Activated naive CD8-positive, alpha-beta T cell treated with anti-CD3 and anti-CD28 coated beads for 36 hours (primary cell): ENCODE measurements around the gene FBLN1. TPM values are rescaled to one million over a fixed set of nuclear protein-coding genes. Genes with fewer than 3 reads are reported as not detected.
A peak's percentile ranks its signal among the peaks of the same experiment; 100 is the strongest.

Source experiments
- DNase-seq: peaks from one replicate; pipeline ENCODE4 v3.0.0; 2021
- H3K27ac Mint-ChIP-seq: one replicate; pipeline ENCODE4 v1.8.0; 2022; ENCODE audit warnings: mild to moderate bottlenecking, moderate library complexity, mixed read lengths
- H3K27me3 Mint-ChIP-seq: one replicate; pipeline ENCODE4 v1.8.0; 2022; ENCODE audit warnings: mild to moderate bottlenecking, mixed read lengths
- H3K36me3 Mint-ChIP-seq: one replicate; pipeline ENCODE4 v1.8.0; 2021; ENCODE audit warnings: mild to moderate bottlenecking, mixed read lengths
- H3K4me1 Mint-ChIP-seq: one replicate; pipeline ENCODE4 v1.8.0; 2021; ENCODE audit warnings: mixed read lengths
- H3K4me3 Mint-ChIP-seq: one replicate; pipeline ENCODE4 v1.8.0; 2022; ENCODE audit warnings: mild to moderate bottlenecking, moderate library complexity, mixed read lengths
- H3K9me3 Mint-ChIP-seq: one replicate; pipeline ENCODE4 v1.8.0; 2022; ENCODE audit warnings: mixed read lengths
- total RNA-seq, 2 experiments: library from RNA; stranded (reverse); gene quantifications; one replicate each; pipeline ENCODE4 v1.2.3, GENCODE V29; 2021

Gene FBLN1
- total RNA-seq, 2 experiments from 2014 or later = 0.30 to 0.37 TPM

DNA sequence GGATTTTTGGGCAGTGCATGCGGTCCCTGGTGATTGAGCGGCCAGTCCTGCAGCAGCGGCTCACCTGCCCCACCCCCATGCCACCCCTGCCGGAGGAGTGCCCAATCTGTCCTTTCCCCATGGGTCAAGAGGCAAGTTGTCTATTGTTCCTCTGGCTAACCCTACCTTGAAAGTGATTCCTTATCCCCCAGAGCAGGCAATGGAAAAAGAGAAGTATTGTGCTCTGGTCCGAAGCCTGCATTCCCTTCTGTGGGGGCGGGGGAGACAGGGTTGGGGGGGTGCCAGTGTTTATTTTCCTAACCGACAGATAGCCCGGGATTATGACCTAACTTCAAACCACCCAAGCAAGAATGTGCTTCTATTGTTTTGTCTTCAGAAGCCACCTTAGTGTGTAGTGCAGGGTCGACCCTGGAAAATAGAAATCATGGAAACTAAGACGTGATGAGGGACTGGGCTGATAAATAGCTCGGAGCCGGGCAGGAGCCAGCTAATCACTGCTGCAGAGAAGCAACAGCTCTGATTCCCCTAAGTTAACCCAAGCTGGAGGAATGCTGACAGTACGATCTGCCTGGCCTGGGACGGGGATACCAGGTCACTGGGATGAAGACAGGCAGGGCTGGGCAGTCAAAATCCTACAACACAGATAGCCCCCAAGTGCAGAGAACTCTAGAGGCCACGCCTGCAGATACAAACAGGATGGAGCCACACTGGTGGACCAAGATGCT, 130.3 kb downstream of the FBLN1 start:
- Mint-ChIP-seq H3K36me3 (no peaks in the 10 kb centered on the region), H3K27me3 (peaks cover 64% of the 10 kb centered on the region), H3K9me3 (no peaks in the 10 kb centered on the region), H3K4me3 (no peak overlapping the region), H3K4me1 (peaks cover 2% of the 10 kb centered on the region), H3K27ac (no peak overlapping the region)
- DNase-seq = no peak

DNA sequence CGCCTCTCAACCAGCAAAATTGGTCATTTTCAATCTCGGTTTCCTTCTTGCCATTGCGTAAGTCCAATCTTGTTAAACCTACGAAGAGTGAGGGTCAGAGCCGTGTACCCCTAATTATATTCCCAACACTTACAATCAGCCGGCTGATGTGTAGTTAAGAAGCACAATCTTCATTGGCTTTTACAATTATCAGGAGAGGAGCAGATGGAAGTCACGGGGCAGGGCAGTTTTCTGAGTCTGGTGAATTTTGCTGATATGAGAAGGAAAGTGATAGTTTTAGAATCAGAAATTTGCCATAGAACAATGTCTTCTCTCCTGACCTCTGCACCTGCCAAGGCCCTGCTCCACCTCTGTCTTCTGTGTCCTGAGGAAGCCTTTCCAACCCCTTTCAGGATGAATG, 134.0 kb downstream of the FBLN1 start:
- no peak overlapping the region for H3K4me3 Mint-ChIP-seq
- H3K4me1 Mint-ChIP-seq = peaks cover 6% of the 10 kb centered on the region
- H3K27ac Mint-ChIP-seq = no peak overlapping the region
- no peak for DNase-seq
- peaks cover 72% of the 10 kb centered on the region for H3K27me3 Mint-ChIP-seq
- H3K9me3 Mint-ChIP-seq = no peaks in the 10 kb centered on the region
- H3K36me3 Mint-ChIP-seq = no peaks in the 10 kb centered on the region

- DNase-seq = no peak
- no peaks in the 10 kb centered on the region for H3K9me3 Mint-ChIP-seq
- peaks cover 75% of the 10 kb centered on the region for H3K27me3 Mint-ChIP-seq
- no peaks in the 10 kb centered on the region for H3K36me3 Mint-ChIP-seq
- H3K4me3 Mint-ChIP-seq = no peak overlapping the region
- H3K27ac Mint-ChIP-seq = no peak overlapping the region
- peaks cover 9% of the 10 kb centered on the region for H3K4me1 Mint-ChIP-seq
Measured at GRCh38 chr22:45638197-45638596, 135.5 kb downstream of the FBLN1 start.

DNA sequence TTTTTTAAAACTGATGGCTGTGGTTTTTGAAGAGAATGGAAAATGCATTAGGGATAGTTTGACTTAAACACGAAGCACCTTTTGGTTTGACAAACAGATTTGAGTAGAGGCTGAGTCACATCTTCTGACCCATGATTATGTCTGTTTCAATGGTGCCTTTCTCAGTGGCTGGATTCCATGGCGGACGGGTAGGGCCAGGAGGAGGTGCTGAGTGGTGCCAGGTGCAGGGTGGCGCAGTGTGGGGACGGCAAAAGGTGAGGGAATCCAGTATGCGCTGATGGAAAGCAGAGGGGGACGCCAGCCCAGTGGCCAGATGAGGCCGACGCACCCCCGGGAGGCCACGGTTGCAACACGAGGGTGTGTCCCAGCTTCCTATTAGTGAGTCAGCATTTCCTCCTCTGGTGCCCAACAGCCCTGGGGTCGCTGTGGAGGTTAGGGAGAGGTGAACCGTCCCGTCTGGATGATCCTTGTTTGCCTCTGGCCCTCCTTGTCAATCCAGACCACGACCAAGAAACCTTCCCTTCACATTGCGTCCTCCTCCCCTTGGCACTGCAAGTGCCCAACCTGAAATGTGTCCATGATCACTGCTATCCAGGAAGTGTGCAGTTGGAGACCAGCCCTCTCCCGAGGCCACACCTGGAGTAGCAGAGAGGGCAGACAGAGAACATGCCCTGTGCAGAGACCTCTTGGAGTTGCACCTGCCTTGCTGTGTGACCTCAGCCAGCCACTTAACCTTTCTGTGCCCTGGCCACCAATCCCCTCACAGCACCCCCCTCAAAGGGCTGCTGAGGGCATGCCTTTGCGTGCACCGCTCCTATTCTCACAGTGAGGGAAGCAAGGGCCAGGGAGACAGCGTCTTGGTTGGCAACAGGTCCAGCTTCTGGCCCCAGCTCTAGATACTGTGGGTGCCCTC, 136.4 kb downstream of the FBLN1 start:
- Mint-ChIP-seq H3K4me3 (no peak overlapping the region), H3K36me3 (no peaks in the 10 kb centered on the region), H3K27ac (no peak overlapping the region), H3K9me3 (no peaks in the 10 kb centered on the region), H3K27me3 (peaks cover 73% of the 10 kb centered on the region), H3K4me1 (peaks cover 9% of the 10 kb centered on the region)
- DNase-seq = peak; percentile 21

- Mint-ChIP-seq H3K9me3 (no peaks in the 10 kb centered on the region), H3K4me3 (no peak overlapping the region), H3K27me3 (peaks cover 75% of the 10 kb centered on the region), H3K27ac (no peak overlapping the region), H3K4me1 (peaks cover 9% of the 10 kb centered on the region), H3K36me3 (no peaks in the 10 kb centered on the region)
- DNase-seq = no peak
Measured at GRCh38 chr22:45639747-45640102, 137.0 kb downstream of the FBLN1 start.

DNA sequence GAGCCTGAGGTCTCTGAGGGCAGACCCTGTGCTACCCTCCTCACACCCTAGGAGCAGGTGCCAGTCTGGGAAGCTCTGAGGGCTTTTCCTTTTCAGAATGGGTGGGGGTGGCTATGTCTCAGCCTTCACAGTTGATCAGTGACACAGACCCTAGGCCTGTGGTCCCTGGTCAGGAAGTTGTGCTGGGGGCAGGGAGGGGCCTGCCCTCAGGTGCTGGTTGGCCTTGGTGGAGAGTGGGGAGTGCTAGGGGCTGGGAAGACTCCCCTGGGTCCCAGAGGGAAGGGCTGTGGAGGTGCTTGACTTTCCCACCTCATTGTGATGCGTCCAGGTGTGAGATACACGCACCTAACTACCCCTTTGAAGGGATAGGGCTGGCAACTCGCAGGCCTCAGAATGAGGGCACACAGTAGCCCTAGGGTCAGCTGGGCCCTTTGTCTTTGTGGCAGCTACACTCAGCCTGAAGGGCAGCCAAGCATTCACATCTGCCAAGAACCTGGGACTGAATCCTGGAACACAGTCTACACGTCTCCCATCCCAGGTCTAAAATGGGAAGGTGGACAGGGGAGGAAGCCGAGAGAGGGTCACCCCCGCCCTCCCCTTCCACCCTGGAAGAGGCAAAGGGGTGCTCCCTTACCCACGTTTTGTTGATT, 137.7 kb downstream of the FBLN1 start:
- Mint-ChIP-seq H3K27me3 (peaks cover 76% of the 10 kb centered on the region), H3K36me3 (no peaks in the 10 kb centered on the region), H3K9me3 (no peaks in the 10 kb centered on the region), H3K4me1 (peaks cover 10% of the 10 kb centered on the region), H3K4me3 (no peak overlapping the region), H3K27ac (no peak overlapping the region)
- DNase-seq = no peak

DNA sequence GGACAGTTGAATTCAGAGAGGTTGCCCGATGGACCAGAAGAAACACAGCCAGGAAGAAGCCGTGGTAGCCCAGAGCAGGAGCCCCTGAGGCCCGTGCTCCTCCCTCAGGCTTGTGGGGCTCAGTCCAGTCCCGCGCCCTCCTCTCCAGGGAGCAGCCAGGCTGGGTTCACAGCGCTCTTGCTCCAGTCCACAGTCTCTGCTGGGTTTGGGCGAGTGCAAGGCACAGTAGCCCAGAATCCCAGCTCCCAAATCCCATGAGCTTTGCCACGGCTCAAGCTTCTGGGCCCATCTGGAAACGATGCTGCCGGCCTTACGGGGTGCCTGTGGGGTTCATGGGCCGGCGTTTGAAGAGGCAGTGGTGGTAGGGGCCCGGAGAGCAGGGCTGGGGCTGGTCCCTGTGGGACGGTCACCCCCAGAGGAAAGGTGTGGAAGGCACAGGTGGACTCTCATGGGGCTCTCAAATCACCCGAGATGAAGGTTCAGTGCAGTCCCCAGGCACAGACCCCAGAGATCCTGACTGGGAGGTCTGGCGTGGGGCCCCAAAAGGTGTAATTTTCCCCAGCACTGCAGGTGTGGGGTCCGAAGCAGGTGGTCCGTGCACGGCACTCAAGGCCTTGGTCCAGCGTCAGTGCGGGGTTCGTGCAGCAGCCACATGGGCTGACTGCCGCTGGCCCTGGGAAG, 138.4 kb downstream of the FBLN1 start:
- no peak overlapping the region for H3K4me3 Mint-ChIP-seq
- H3K4me1 Mint-ChIP-seq = peaks cover 13% of the 10 kb centered on the region
- H3K27me3 Mint-ChIP-seq = peaks cover 80% of the 10 kb centered on the region
- no peaks in the 10 kb centered on the region for H3K9me3 Mint-ChIP-seq
- no peaks in the 10 kb centered on the region for H3K36me3 Mint-ChIP-seq
- DNase-seq = no peak
- no peak overlapping the region for H3K27ac Mint-ChIP-seq

DNA sequence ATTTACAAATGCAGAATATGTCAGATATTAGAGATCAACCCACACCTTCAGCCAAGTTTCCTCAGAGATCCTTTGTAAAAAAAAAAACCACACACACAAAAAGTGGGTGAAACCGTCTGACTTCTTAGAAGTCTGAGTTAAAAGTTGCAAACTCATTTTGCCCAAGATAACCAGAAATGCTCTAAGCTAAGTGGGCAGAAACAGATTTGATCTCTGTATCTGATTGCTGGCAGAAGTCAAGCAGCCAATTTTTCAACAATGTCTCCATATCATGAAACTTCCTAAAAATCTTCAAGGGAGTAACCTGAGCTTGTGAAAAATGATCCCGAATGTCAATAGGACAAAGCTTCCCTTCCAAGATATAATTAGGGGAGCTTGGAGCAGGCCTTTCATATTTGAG, 140.3 kb downstream of the FBLN1 start:
- no peaks in the 10 kb centered on the region for H3K36me3 Mint-ChIP-seq
- no peak overlapping the region for H3K27ac Mint-ChIP-seq
- H3K27me3 Mint-ChIP-seq = peaks cover 73% of the 10 kb centered on the region
- peaks cover 12% of the 10 kb centered on the region for H3K4me1 Mint-ChIP-seq
- H3K9me3 Mint-ChIP-seq = no peaks in the 10 kb centered on the region
- no peak for DNase-seq
- no peak overlapping the region for H3K4me3 Mint-ChIP-seq

- DNase-seq = no peak
- H3K27ac Mint-ChIP-seq = no peak overlapping the region
- peaks cover 58% of the 10 kb centered on the region for H3K27me3 Mint-ChIP-seq
- no peaks in the 10 kb centered on the region for H3K36me3 Mint-ChIP-seq
- H3K4me3 Mint-ChIP-seq = no peak overlapping the region
- peaks cover 7% of the 10 kb centered on the region for H3K4me1 Mint-ChIP-seq
- H3K9me3 Mint-ChIP-seq = no peaks in the 10 kb centered on the region
Measured at GRCh38 chr22:45644714-45645113, 142.0 kb downstream of the FBLN1 start.

GRCh38 chr22:45645150-45645525, 142.5 kb downstream of the FBLN1 start:
- Mint-ChIP-seq H3K4me1 (peaks cover 7% of the 10 kb centered on the region), H3K36me3 (no peaks in the 10 kb centered on the region), H3K27ac (no peak overlapping the region), H3K4me3 (no peak overlapping the region), H3K9me3 (no peaks in the 10 kb centered on the region), H3K27me3 (peaks cover 55% of the 10 kb centered on the region)
- no peak for DNase-seq

DNA sequence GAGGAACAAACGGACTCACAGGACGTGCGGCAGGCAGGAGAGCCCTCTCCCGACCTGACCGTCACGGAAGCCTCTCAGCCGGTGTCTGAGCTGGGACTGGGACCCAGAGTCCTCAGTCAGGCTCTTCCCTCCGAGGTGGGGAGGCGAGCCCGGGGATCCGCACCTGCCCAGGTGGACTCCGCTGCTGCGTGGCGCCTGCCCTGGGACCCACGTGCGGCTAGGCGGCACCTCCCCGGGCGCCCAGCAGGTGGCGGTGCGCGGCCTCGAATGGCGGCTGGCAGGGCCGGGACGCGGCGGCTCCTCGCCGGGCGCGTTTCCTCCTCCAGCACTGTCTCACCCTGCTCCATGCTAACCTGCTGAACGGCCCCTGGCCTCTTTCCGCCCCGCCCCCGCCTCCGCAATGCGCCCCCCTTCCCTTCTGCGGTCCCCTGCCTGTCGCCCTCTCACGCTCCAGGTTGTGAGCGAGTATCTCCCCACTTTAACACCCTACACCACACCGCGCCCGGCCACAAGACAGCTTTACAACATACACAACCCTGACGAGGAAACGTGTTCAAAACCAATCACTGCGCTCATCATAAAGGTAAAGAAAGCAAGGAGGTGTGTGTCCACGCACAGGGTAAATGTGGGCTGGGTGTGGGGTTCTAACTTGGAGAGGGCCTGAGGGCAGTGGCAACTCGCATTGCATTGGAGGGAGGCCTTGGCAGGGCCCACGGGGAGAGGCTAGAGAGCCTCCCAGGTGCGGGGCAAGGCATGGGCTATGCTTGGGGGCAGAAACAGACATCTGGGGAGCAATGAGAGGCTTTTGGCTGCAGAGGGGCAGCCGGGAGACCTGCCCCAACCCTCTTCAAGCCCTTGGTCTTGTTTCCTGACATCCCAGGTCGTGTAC, 143.1 kb downstream of the FBLN1 start:
- Mint-ChIP-seq H3K4me3 (peak overlapping the region; percentile 52), H3K27ac (no peak overlapping the region), H3K27me3 (peaks cover 52% of the 10 kb centered on the region), H3K4me1 (peaks cover 7% of the 10 kb centered on the region), H3K9me3 (no peaks in the 10 kb centered on the region), H3K36me3 (no peaks in the 10 kb centered on the region)
- peak; percentile 84 for DNase-seq

GRCh38 chr22:45647532-45648225, 145.0 kb downstream of the FBLN1 start:
- Mint-ChIP-seq H3K4me1 (peaks cover 7% of the 10 kb centered on the region), H3K27me3 (peaks cover 38% of the 10 kb centered on the region), H3K27ac (no peak overlapping the region), H3K36me3 (no peaks in the 10 kb centered on the region), H3K9me3 (no peaks in the 10 kb centered on the region), H3K4me3 (no peak overlapping the region)
- no peak for DNase-seq

DNA sequence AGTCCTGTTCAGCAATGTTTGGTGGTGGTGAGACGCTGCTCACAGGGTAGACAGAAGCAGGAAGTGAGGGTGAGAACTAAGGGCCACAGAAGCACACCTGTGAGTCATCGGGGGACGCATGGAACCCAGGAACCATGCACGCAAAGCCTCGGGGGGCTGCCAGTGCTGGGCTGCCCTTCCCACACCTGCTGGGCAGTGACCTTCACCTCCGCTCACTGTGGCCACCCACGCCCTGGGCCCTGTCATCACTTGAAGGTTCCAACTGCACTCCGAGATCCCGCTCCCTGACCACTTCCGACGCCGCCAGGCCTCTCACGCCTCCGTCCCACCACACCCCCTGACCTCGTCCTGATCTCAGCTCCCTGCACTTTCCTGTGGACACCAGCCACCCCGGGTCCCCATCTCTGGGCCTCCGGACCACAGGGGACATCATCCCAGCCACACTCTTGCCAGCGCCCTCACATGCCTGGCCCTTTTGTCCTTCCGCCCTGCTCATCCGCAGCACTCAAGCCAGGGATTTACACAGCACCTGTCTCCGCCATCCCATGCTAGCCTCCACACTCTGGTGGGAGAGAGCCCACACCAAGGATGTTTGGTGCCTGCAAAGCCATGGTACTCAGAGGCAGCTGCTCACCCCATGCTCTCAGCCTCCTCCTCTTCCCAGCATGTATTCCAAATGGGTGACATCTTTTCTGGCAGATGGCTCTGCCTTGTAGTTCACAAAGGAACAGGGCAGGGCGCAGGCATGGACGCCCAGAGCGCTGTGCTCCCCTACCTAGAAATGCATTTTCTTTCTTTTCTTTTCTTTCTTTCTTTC, 145.8 kb downstream of the FBLN1 start:
- no peaks in the 10 kb centered on the region for H3K36me3 Mint-ChIP-seq
- DNase-seq = no peak
- no peaks in the 10 kb centered on the region for H3K9me3 Mint-ChIP-seq
- H3K4me1 Mint-ChIP-seq = peaks cover 5% of the 10 kb centered on the region
- H3K27ac Mint-ChIP-seq = no peak overlapping the region
- peaks cover 36% of the 10 kb centered on the region for H3K27me3 Mint-ChIP-seq
- H3K4me3 Mint-ChIP-seq = no peak overlapping the region
